ENCODE measurements around the gene IVNS1ABP. TPM values are rescaled to one million over a fixed set of nuclear protein-coding genes. Genes with fewer than 3 reads are reported as not detected.

Gene IVNS1ABP
- total RNA-seq, 1 experiment from 2014 or later, result 57.9 TPM

DNA sequence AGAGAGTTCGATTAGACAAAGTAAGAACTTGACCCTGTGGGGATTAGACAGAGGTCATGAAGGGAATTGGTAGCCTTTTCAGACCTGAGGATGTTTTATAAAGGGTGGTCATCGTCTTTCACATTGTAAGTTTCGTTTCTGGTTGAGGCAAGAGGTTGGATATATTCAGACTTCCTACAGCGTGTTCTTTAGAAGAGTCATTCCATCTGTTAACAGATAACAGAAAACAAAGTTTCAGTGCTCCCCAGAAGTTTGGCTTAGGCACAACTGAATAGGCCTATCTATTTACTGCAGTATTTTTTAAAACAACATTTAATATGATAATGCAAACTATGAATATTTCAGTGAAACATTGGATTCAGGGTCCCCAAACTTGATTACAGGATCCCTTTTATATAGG lies 17.1 kb upstream of the IVNS1ABP start:
- ChIA-PET CTCF (no interaction called here), POLR2A (no interaction called here), RAD21 (ENCODE audit: low non-redundant PET in 1 of 2, low total read pairs in 2 of 2, uncharacterized antibody in 2 of 2, unreplicated experiment in 2 of 2) (no interaction called here)
- H3K9me3 ChIP-seq (ENCODE audit: control insufficient read depth in 1 of 2, insufficient read depth in 1 of 2, low read depth in 1 of 2, low read length in 2 of 2), result no peaks in the 10 kb centered on the region
- H3K79me2 ChIP-seq (ENCODE audit: insufficient read depth, low read length), result no peaks in the 10 kb centered on the region
- no peak for TF ChIP-seq EZH2 (IDR thresholded peaks at IDR 0.05)
- TF ChIP-seq EZH2phosphoT487 (IDR thresholded peaks at IDR 0.05; ENCODE audit: borderline replicate concordance), result no peak
- TF ChIP-seq, protein P1, sequence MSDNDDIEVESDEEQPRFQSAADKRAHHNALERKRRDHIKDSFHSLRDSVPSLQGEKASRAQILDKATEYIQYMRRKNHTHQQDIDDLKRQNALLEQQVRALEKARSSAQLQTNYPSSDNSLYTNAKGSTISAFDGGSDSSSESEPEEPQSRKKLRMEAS (IDR thresholded peaks at IDR 0.05), result no peak
- no peaks in the 10 kb centered on the region for H3K36me3 ChIP-seq (ENCODE audit: control insufficient read depth in 1 of 2, insufficient read depth in 2 of 2, low read length in 2 of 2)
- H3K9ac ChIP-seq (ENCODE audit: low read length), result no peak overlapping the region
- no peak overlapping the region for H2AFZ ChIP-seq (ENCODE audit: low read depth, low read length, poor library complexity, severe bottlenecking)
- H3K4me3 ChIP-seq (replicated peaks in 1 of 2; ENCODE audit: low read depth in 1 of 2, low read length in 2 of 2), result no peak overlapping the region
- H3K4me1 ChIP-seq (ENCODE audit: control insufficient read depth in 1 of 2, insufficient read depth in 2 of 2, low read length in 2 of 2), result no peaks in the 10 kb centered on the region
- no peak overlapping the region for H3K27ac ChIP-seq (ENCODE audit: low read depth, low read length)
- BruUV-seq (replicated peaks), result no TSS peak
- 0 out of 2 replicates have a peak, but pooled peaks cover 4% of the 10 kb centered on the region for H3K9me2 ChIP-seq (ENCODE audit: insufficient read depth)
- DNase-seq (ENCODE audit: low read depth, low spot score) (no peak), ATAC-seq (no peak)
- H3K27me3 ChIP-seq (ENCODE audit: insufficient read depth, low read length), result no peaks in the 10 kb centered on the region
- H3K4me2 ChIP-seq (ENCODE audit: low read length), result no peak overlapping the region
- intact Hi-C loops (cut with micrococcal nuclease), result no loop called here
- H4K20me1 ChIP-seq (ENCODE audit: insufficient read depth), result no peaks in the 10 kb centered on the region

DNA sequence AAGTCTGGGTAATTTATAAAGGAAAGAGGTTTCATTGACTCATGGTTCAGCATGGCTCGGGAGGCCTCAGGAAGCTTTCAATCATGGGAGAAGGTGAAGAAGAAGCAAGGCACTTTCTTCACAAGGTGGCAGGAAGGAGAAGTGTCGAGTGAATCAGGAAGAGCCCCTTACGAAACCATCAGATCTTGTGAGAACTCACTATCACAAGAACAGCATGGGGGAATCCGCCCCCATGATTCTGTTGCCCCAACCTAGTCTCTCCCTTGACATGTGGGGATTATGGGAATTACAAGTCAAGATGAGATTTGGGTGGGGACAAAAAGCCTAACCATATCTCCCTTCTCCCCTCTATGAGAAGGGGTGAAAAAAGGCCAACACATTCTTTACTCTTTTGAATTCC lies 11.2 kb upstream of the IVNS1ABP start:
- no peaks in the 10 kb centered on the region for H3K9me3 ChIP-seq (ENCODE audit: control insufficient read depth in 1 of 2, insufficient read depth in 1 of 2, low read depth in 1 of 2, low read length in 2 of 2)
- no peaks in the 10 kb centered on the region for H3K27me3 ChIP-seq (ENCODE audit: insufficient read depth, low read length)
- H3K4me1 ChIP-seq (ENCODE audit: control insufficient read depth in 1 of 2, insufficient read depth in 2 of 2, low read length in 2 of 2), result no peaks in the 10 kb centered on the region
- CTCF ChIA-PET, result no interaction called here
- TF ChIP-seq POLR2AphosphoS5 (IDR thresholded peaks at IDR 0.05; ENCODE audit: low read depth, low read length) (no peak), SP1 (IDR thresholded peaks at IDR 0.05; ENCODE audit: low read depth) (no peak), EZH2phosphoT487 (IDR thresholded peaks at IDR 0.05; ENCODE audit: borderline replicate concordance) (no peak), ZNF274 (IDR thresholded peaks at IDR 0.05; ENCODE audit: low read depth, low read length) (no peak), ELF1 (IDR thresholded peaks at IDR 0.05; ENCODE audit: borderline replicate concordance, low read depth) (no peak), SRF (IDR thresholded peaks at IDR 0.05; ENCODE audit: low read depth) (no peak), CBX3 (IDR thresholded peaks at IDR 0.05; ENCODE audit: low read depth) (no peak), EGR1 (IDR thresholded peaks at IDR 0.05; ENCODE audit: low read depth) (no peak)
- TF ChIP-seq, protein P1 (IDR thresholded peaks at IDR 0.05), result no peak
- TF ChIP-seq, protein P2, sequence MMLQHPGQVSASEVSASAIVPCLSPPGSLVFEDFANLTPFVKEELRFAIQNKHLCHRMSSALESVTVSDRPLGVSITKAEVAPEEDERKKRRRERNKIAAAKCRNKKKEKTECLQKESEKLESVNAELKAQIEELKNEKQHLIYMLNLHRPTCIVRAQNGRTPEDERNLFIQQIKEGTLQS (IDR thresholded peaks at IDR 0.05), result no peak
- TF ChIP-seq, protein P3, sequence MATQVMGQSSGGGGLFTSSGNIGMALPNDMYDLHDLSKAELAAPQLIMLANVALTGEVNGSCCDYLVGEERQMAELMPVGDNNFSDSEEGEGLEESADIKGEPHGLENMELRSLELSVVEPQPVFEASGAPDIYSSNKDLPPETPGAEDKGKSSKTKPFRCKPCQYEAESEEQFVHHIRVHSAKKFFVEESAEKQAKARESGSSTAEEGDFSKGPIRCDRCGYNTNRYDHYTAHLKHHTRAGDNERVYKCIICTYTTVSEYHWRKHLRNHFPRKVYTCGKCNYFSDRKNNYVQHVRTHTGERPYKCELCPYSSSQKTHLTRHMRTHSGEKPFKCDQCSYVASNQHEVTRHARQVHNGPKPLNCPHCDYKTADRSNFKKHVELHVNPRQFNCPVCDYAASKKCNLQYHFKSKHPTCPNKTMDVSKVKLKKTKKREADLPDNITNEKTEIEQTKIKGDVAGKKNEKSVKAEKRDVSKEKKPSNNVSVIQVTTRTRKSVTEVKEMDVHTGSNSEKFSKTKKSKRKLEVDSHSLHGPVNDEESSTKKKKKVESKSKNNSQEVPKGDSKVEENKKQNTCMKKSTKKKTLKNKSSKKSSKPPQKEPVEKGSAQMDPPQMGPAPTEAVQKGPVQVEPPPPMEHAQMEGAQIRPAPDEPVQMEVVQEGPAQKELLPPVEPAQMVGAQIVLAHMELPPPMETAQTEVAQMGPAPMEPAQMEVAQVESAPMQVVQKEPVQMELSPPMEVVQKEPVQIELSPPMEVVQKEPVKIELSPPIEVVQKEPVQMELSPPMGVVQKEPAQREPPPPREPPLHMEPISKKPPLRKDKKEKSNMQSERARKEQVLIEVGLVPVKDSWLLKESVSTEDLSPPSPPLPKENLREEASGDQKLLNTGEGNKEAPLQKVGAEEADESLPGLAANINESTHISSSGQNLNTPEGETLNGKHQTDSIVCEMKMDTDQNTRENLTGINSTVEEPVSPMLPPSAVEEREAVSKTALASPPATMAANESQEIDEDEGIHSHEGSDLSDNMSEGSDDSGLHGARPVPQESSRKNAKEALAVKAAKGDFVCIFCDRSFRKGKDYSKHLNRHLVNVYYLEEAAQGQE (IDR thresholded peaks at IDR 0.05; ENCODE audit: low read depth), result no peak
- H3K9me2 ChIP-seq (ENCODE audit: insufficient read depth), result no peaks in the 10 kb centered on the region
- H3K4me2 ChIP-seq (ENCODE audit: low read length), result no peak overlapping the region
- ATAC-seq, result no peak
- no peak overlapping the region for H2AFZ ChIP-seq (ENCODE audit: low read depth, low read length, poor library complexity, severe bottlenecking)
- no peak overlapping the region for H3K9ac ChIP-seq (ENCODE audit: low read length)
- RAD21 ChIA-PET (ENCODE audit: low non-redundant PET in 1 of 2, low total read pairs in 2 of 2, uncharacterized antibody in 2 of 2, unreplicated experiment in 2 of 2), result no interaction called here
- no peaks in the 10 kb centered on the region for H3K79me2 ChIP-seq (ENCODE audit: insufficient read depth, low read length)
- no TSS peak for BruUV-seq (replicated peaks)
- no peak overlapping the region for H3K4me3 ChIP-seq (replicated peaks in 1 of 2; ENCODE audit: low read depth in 1 of 2, low read length in 2 of 2)
- POLR2A ChIA-PET, result no interaction called here
- no peak overlapping the region for H3K27ac ChIP-seq (ENCODE audit: low read depth, low read length)
- intact Hi-C loops (cut with micrococcal nuclease), result no loop called here
- DNase-seq (ENCODE audit: low read depth, low spot score), result no peak
- no peaks in the 10 kb centered on the region for H4K20me1 ChIP-seq (ENCODE audit: insufficient read depth)
- no peaks in the 10 kb centered on the region for H3K36me3 ChIP-seq (ENCODE audit: control insufficient read depth in 1 of 2, insufficient read depth in 2 of 2, low read length in 2 of 2)

Data from HCT116 (cell line).